Measurements from ENCODE around the gene C3.
"Not testable (repeated sequence)": the region's sequence is repeated elsewhere in the genome, so short reads cannot be mapped to it uniquely, and the experiment has no call there.

The C3 gene

GRCh38 chr19:6686628-6686975 lies 33.8 kb downstream of the C3 start:
- no peak for DNase-seq

- DNase-seq, result no peak
These were observed 34.4 kb downstream of the C3 start for GRCh38 chr19:6685962-6686627.

GRCh38 chr19:6685482-6685881 lies 35.0 kb downstream of the C3 start:
- no peak for DNase-seq

GRCh38 chr19:6683971-6684370 lies 36.5 kb downstream of the C3 start:
- no peak for DNase-seq

- DNase-seq, result no peak
These were observed 37.8 kb downstream of the C3 start for GRCh38 chr19:6682607-6683128.

GRCh38 chr19:6680141-6680540 lies 40.3 kb downstream of the C3 start:
- no peak for DNase-seq

- DNase-seq, result no peak
These were observed 41.3 kb downstream of the C3 start for GRCh38 chr19:6679139-6679538.

- DNase-seq, result peak; percentile 68
These were observed 41.8 kb downstream of the C3 start for GRCh38 chr19:6678690-6679109.

GRCh38 chr19:6677883-6678689 lies 42.4 kb downstream of the C3 start:
- peak; percentile 63 for DNase-seq

- DNase-seq, result no peak
These were observed 43.0 kb downstream of the C3 start for GRCh38 chr19:6677495-6677882.

GRCh38 chr19:6676288-6676687 lies 44.2 kb downstream of the C3 start:
- DNase-seq, result no peak

GRCh38 chr19:6674868-6675305 lies 45.6 kb downstream of the C3 start:
- peak; percentile 88 for DNase-seq

- DNase-seq, result not testable (repeated sequence)
These were observed 46.0 kb downstream of the C3 start for GRCh38 chr19:6674408-6674807.

GRCh38 chr19:6672693-6673290 lies 47.7 kb downstream of the C3 start:
- DNase-seq, result no peak

GRCh38 chr19:6671960-6672359 lies 48.5 kb downstream of the C3 start:
- DNase-seq, result no peak

- DNase-seq, result no peak
These were observed 51.8 kb downstream of the C3 start for GRCh38 chr19:6668691-6669090.

GRCh38 chr19:6667114-6667627 lies 53.3 kb downstream of the C3 start:
- peak; percentile 47 for DNase-seq

- DNase-seq, result no peak
These were observed 55.5 kb downstream of the C3 start for GRCh38 chr19:6664916-6665315.

- peak; percentile 47 for DNase-seq
These were observed 56.9 kb downstream of the C3 start for GRCh38 chr19:6663236-6664201.

- DNase-seq, result no peak
These were observed 57.7 kb downstream of the C3 start for GRCh38 chr19:6662702-6663101.

- peak; percentile 51 for DNase-seq
These were observed 58.8 kb downstream of the C3 start for GRCh38 chr19:6661509-6662244.

GRCh38 chr19:6660930-6661329 lies 59.5 kb downstream of the C3 start:
- DNase-seq, result no peak
